ENCODE measurements around the gene TMTC2. TPM values are rescaled to one million over a fixed set of nuclear protein-coding genes. Genes with fewer than 3 reads are reported as not detected.

The TMTC2 gene
- total and polyA plus RNA-seq, 2 donors (not counting 3 experiments of a cell fraction or from before 2014, with no cell fraction given), result 4.1 to 7.8 TPM

- Histone ChIP-seq H3K4me3 (replicated peaks in 1 of 3; ENCODE audit: insufficient read depth in 1 of 3, low read depth in 1 of 3, low read length in 3 of 3) (no peak overlapping the region), H3K4me1 (ENCODE audit: control insufficient read depth, extremely low read depth, insufficient read depth, low read length) (no peaks in the 10 kb centered on the region), H3K36me3 (ENCODE audit: control insufficient read depth in 2 of 2, extremely low read depth in 1 of 2, insufficient read depth in 2 of 2, low read length in 2 of 2) (no peaks in the 10 kb centered on the region), H3K9me1 (replicated peaks; ENCODE audit: control insufficient read depth, extremely low read depth, insufficient read depth, low read length) (no peaks in the 10 kb centered on the region), H3K79me2 (ENCODE audit: control insufficient read depth, insufficient read depth, low read length) (no peaks in the 10 kb centered on the region), H2AFZ (ENCODE audit: low read depth, low read length) (no peak overlapping the region), H3K9me3 (replicated peaks; ENCODE audit: control insufficient read depth, insufficient read depth, low read length) (no peaks in the 10 kb centered on the region), H3K27ac (ENCODE audit: insufficient read depth, low read depth, low read length) (no peak overlapping the region), H3K27me3 (ENCODE audit: control insufficient read depth in 2 of 2, insufficient read depth in 2 of 2, low read length in 2 of 2) (no peaks in the 10 kb centered on the region), H3K9ac (replicated peaks; ENCODE audit: extremely low read depth, insufficient read depth, low read length) (no peak overlapping the region), H3K4me2 (ENCODE audit: insufficient read depth, low read length) (no peak overlapping the region), H4K20me1 (replicated peaks; ENCODE audit: control insufficient read depth, extremely low read depth, insufficient read depth, low read length) (no peaks in the 10 kb centered on the region)
- CTCF ChIA-PET, result no interaction called here
- FAIRE-seq, result no peak
- no peak for DNase-seq (ENCODE audit: low read depth, low spot score)
- POLR2A ChIA-PET, result no interaction called here
- dilution Hi-C loops (cut with MboI; ENCODE audit: extremely low pct_ligation_motif_present, low sequenced_read_pairs) (no loop called here), intact Hi-C loops (cut with micrococcal nuclease) (no loop called here)
- BruUV-seq (replicated peaks), result no TSS peak
- TF ChIP-seq MYC (IDR thresholded peaks at IDR 0.05; ENCODE audit: low read depth, low read length) (no peak), POLR2AphosphoS5 (IDR thresholded peaks at IDR 0.05; ENCODE audit: insufficient read depth, low read depth, low read length) (no peak)
These were observed 39.0 kb downstream of the TMTC2 start for GRCh38 chr12:82725741-82726140.

GRCh38 chr12:82727886-82728285 lies 41.2 kb downstream of the TMTC2 start:
- intact Hi-C loops (cut with micrococcal nuclease) (no loop called here), dilution Hi-C loops (cut with MboI; ENCODE audit: extremely low pct_ligation_motif_present, low sequenced_read_pairs) (no loop called here)
- BruUV-seq (replicated peaks), result no TSS peak
- Histone ChIP-seq H3K4me3 (replicated peaks in 1 of 3; ENCODE audit: insufficient read depth in 1 of 3, low read depth in 1 of 3, low read length in 3 of 3) (no peak overlapping the region), H3K9ac (replicated peaks; ENCODE audit: extremely low read depth, insufficient read depth, low read length) (no peak overlapping the region), H3K27me3 (ENCODE audit: control insufficient read depth in 2 of 2, insufficient read depth in 2 of 2, low read length in 2 of 2) (no peaks in the 10 kb centered on the region), H3K36me3 (ENCODE audit: control insufficient read depth in 2 of 2, extremely low read depth in 1 of 2, insufficient read depth in 2 of 2, low read length in 2 of 2) (no peaks in the 10 kb centered on the region), H3K27ac (ENCODE audit: insufficient read depth, low read depth, low read length) (no peak overlapping the region), H3K4me1 (ENCODE audit: control insufficient read depth, extremely low read depth, insufficient read depth, low read length) (no peaks in the 10 kb centered on the region), H3K4me2 (ENCODE audit: insufficient read depth, low read length) (no peak overlapping the region), H3K9me3 (replicated peaks; ENCODE audit: control insufficient read depth, insufficient read depth, low read length) (no peaks in the 10 kb centered on the region), H4K20me1 (replicated peaks; ENCODE audit: control insufficient read depth, extremely low read depth, insufficient read depth, low read length) (no peaks in the 10 kb centered on the region), H2AFZ (ENCODE audit: low read depth, low read length) (no peak overlapping the region), H3K79me2 (ENCODE audit: control insufficient read depth, insufficient read depth, low read length) (no peaks in the 10 kb centered on the region), H3K9me1 (replicated peaks; ENCODE audit: control insufficient read depth, extremely low read depth, insufficient read depth, low read length) (no peaks in the 10 kb centered on the region)
- POLR2A ChIA-PET, result no interaction called here
- FAIRE-seq (no peak), DNase-seq (ENCODE audit: low read depth, low spot score) (no peak)
- CTCF ChIA-PET, result interaction anchor here (2.8 kb wide), 1 partner anchor 42 kb away, joined by 9 read pairs; no protein-coding TSS in a partner anchor
- TF ChIP-seq MAX (IDR thresholded peaks at IDR 0.05; ENCODE audit: insufficient read depth, insufficient read length), result no peak
- TF ChIP-seq JUN (IDR thresholded peaks at IDR 0.05; ENCODE audit: borderline replicate concordance, insufficient read depth, insufficient read length, low read depth), result no peak
- TF ChIP-seq EZH2 (IDR thresholded peaks at IDR 0.05; ENCODE audit: borderline replicate concordance, low read depth, low read length, severe bottlenecking), result no peak
